H1 (cell line): ENCODE measurements around the gene SLAIN2. TPM values are rescaled to one million over a fixed set of nuclear protein-coding genes. Genes with fewer than 3 reads are reported as not detected.

Source experiments
- CTCF ChIA-PET: fragments of 300-600 bp; sonication (Branson Sonifier 250); formaldehyde crosslinking; loops from one replicate; lab custom pipeline; 2021; ENCODE audit not compliant: partially characterized antibody; lab: Charles Lee
- POLR2A ChIA-PET: fragments of 300-600 bp; sonication (Branson Sonifier 250); formaldehyde crosslinking; loops from one replicate; lab custom pipeline; 2021; ENCODE audit warnings: inconsistent platforms; ENCODE audit not compliant: partially characterized antibody; lab: Charles Lee
- DNase-seq, 2 experiments: peaks; one replicate each; pipeline versions ENCODE4 v3.0.0 to v3.0.0-alpha.2; 2010 to 2022; ENCODE audit warnings: low spot score in 2 of 2, low read depth in 1 of 2, mixed read lengths in 1 of 2
- FAIRE-seq: peaks from 2 replicates; lab custom pipeline; 2011; peaks lifted over from hg19 to GRCh38; lab: Jason Lieb, UNC
- H2AFZ ChIP-seq: 2 replicates; pipeline ENCODE4 v1.8.1; 2012; ENCODE audit warnings: low read length, inconsistent platforms
- H2AK5ac ChIP-seq: 2 replicates; pipeline ENCODE4 v1.6.1; 2013; ENCODE audit warnings: low read depth, low read length
- H2BK120ac ChIP-seq: replicated peaks from 2 replicates; pipeline ENCODE3; 2013; ENCODE audit warnings: low read depth, low read length, inconsistent platforms
- H2BK12ac ChIP-seq: 2 replicates; pipeline ENCODE4 v1.6.1; 2013; ENCODE audit warnings: low read depth, low read length
- H2BK15ac ChIP-seq: 2 replicates; pipeline ENCODE4 v1.6.1; 2013; ENCODE audit warnings: low read length
- H2BK20ac ChIP-seq: 2 replicates; pipeline ENCODE4 v1.6.1; 2013; ENCODE audit warnings: low read length
- H2BK5ac ChIP-seq: 2 replicates; pipeline ENCODE4 v1.6.1; 2013; ENCODE audit warnings: low read depth, low read length
- H3K14ac ChIP-seq: 2 replicates; pipeline ENCODE4 v1.6.1; 2013; ENCODE audit warnings: inconsistent platforms; ENCODE audit not compliant: insufficient read length
- H3K18ac ChIP-seq: 2 replicates; pipeline ENCODE4 v1.6.1; 2013; ENCODE audit warnings: low read length; ENCODE audit errors: extremely low read depth
- H3K23ac ChIP-seq: 2 replicates; pipeline ENCODE4 v1.6.1; 2013; ENCODE audit warnings: inconsistent platforms; ENCODE audit not compliant: insufficient read length
- H3K23me2 ChIP-seq: 2 replicates; pipeline ENCODE4 v1.6.1; 2013; ENCODE audit warnings: low read depth, low read length
- H3K27ac ChIP-seq: 2 replicates; pipeline ENCODE4 v1.6.1; 2011; ENCODE audit warnings: low read depth, low read length, inconsistent platforms
- H3K27me3 ChIP-seq, 4 experiments: replicated peaks in 1 of 4; 1 replicate in 1 of 4; 2 replicates in 3 of 4; pipeline versions ENCODE4 v1.6.1 to v1.8.1; 2011 to 2013; ENCODE audit warnings: low read length in 3 of 4, mild to moderate bottlenecking in 3 of 4, inconsistent platforms in 2 of 4, mixed read lengths in 2 of 4, moderate library complexity in 1 of 4; ENCODE audit not compliant: control insufficient read depth in 3 of 4, insufficient read depth in 3 of 4; ENCODE audit errors: extremely low read depth in 1 of 4
- H3K36me3 ChIP-seq, 4 experiments: 2 replicates each; pipeline versions ENCODE4 v1.6.1 to v1.8.1; 2011 to 2013; ENCODE audit warnings: mild to moderate bottlenecking in 4 of 4, low read length in 3 of 4, moderate library complexity in 2 of 4, control low read depth in 1 of 4, inconsistent platforms in 1 of 4; ENCODE audit not compliant: insufficient read depth in 4 of 4, control insufficient read depth in 2 of 4
- H3K4ac ChIP-seq: replicated peaks from 2 replicates; pipeline ENCODE3; 2013; ENCODE audit warnings: low read length, low read depth, mixed read lengths, inconsistent platforms; ENCODE audit not compliant: insufficient read length
- H3K4me1 ChIP-seq, 4 experiments: replicated peaks in 1 of 4; 1 replicate in 1 of 4; 2 replicates in 3 of 4; pipeline versions ENCODE4 v1.6.1 to v1.8.1; 2011 to 2013; ENCODE audit warnings: low read length in 3 of 4, inconsistent platforms in 2 of 4, mixed read lengths in 1 of 4; ENCODE audit not compliant: insufficient read depth in 4 of 4, control insufficient read depth in 3 of 4
- H3K4me2 ChIP-seq, 2 experiments: 2 replicates each; pipeline versions ENCODE4 v1.6.1 to v1.8.1; 2011 to 2013; ENCODE audit warnings: low read depth in 2 of 2, low read length in 2 of 2, control low read depth in 1 of 2, inconsistent platforms in 1 of 2, mild to moderate bottlenecking in 1 of 2; ENCODE audit not compliant: insufficient read depth in 1 of 2
- H3K4me3 ChIP-seq, 4 experiments: fragments of 200-600, 300-600 bp in 1 of 4; sonication (generic), shearing (Covaris generic), sonication (Bioruptor Twin) in 1 of 4; 2 replicates each; pipeline versions ENCODE4 v1.5.1 to v1.8.1; 2011 to 2016; ENCODE audit warnings: low read length in 4 of 4, low read depth in 3 of 4, control low read depth in 2 of 4, inconsistent platforms in 2 of 4, mild to moderate bottlenecking in 2 of 4, mixed read lengths in 1 of 4, moderate library complexity in 1 of 4; ENCODE audit not compliant: insufficient read depth in 2 of 4; ENCODE audit errors: extremely low read depth in 1 of 4
- H3K56ac ChIP-seq: replicated peaks from 2 replicates; pipeline ENCODE3; 2013; ENCODE audit warnings: low read depth, mild to moderate bottlenecking, mixed read lengths, low read length, inconsistent platforms; ENCODE audit not compliant: insufficient read length
- H3K79me1 ChIP-seq: 2 replicates; pipeline ENCODE4 v1.6.1; 2013; ENCODE audit warnings: low read depth, low read length, control low read depth
- H3K79me2 ChIP-seq, 2 experiments: 2 replicates each; pipeline versions ENCODE4 v1.6.1 to v1.8.1; 2012 to 2013; ENCODE audit warnings: low read length in 2 of 2, mild to moderate bottlenecking in 2 of 2, inconsistent platforms in 1 of 2; ENCODE audit not compliant: insufficient read depth in 2 of 2, control insufficient read depth in 1 of 2
- H3K9ac ChIP-seq, 4 experiments: replicated peaks in 1 of 4; 1 replicate in 1 of 4; 2 replicates in 3 of 4; pipeline versions ENCODE4 v1.6.1 to v1.8.1; 2011 to 2013; ENCODE audit warnings: low read depth in 3 of 4, low read length in 3 of 4, control low read depth in 2 of 4, mild to moderate bottlenecking in 2 of 4, moderate library complexity in 2 of 4, inconsistent platforms in 1 of 4; ENCODE audit errors: extremely low read depth in 1 of 4
- H3K9me3 ChIP-seq, 2 experiments: 2 replicates each; pipeline versions ENCODE4 v1.6.1 to v1.8.1; 2012 to 2013; ENCODE audit warnings: mild to moderate bottlenecking in 2 of 2, moderate library complexity in 2 of 2, control low read depth in 1 of 2, inconsistent platforms in 1 of 2, low read depth in 1 of 2, low read length in 1 of 2, mixed read lengths in 1 of 2; ENCODE audit not compliant: insufficient read depth in 2 of 2
- H4K20me1 ChIP-seq, 2 experiments: replicated peaks in 1 of 2; 2 replicates each; pipeline versions ENCODE3 to v1.8.1; 2011 to 2013; ENCODE audit warnings: inconsistent platforms in 2 of 2, low read length in 2 of 2, mild to moderate bottlenecking in 1 of 2; ENCODE audit not compliant: insufficient read depth in 2 of 2, control insufficient read depth in 1 of 2
- H4K5ac ChIP-seq: 2 replicates; pipeline ENCODE4 v1.6.1; 2013; ENCODE audit warnings: low read length, low read depth, mixed read lengths, inconsistent platforms; ENCODE audit not compliant: insufficient read length
- H4K8ac ChIP-seq: 2 replicates; pipeline ENCODE4 v1.8.0; 2013; ENCODE audit warnings: mild to moderate bottlenecking, moderate library complexity, low read length, inconsistent platforms; ENCODE audit not compliant: insufficient read depth; ENCODE audit errors: extremely low read depth
- H4K91ac ChIP-seq: replicated peaks from 2 replicates; pipeline ENCODE3; 2013; ENCODE audit warnings: low read length, mixed read lengths, inconsistent platforms; ENCODE audit not compliant: insufficient read length
- WGBS, 2 experiments: shearing (Covaris generic) in 1 of 2; methylation state at CpG; one replicate each; pipeline versions ENCODE4 v1.1.6 to v1.1.7; 2013 to 2015; ENCODE audit warnings: low lambda C conversion rate in 2 of 2, mixed read lengths in 2 of 2, inconsistent platforms in 1 of 2, low coverage in 1 of 2, missing lambda C conversion rate in 1 of 2; ENCODE audit not compliant: insufficient replicate concordance in 2 of 2, insufficient coverage in 1 of 2, insufficient read length in 1 of 2; ENCODE audit errors: extremely low coverage in 1 of 2, missing lambda C conversion rate in 1 of 2; 5-methylcytosine and 5-hydroxymethylcytosine counted together
- polyA plus RNA-seq, 7 experiments: library from polyadenylated mRNA; depleted of rRNA in 3 of 7; stranded (reverse) in 5 of 7; unstranded in 2 of 7; fragments of >200 nt in 5 of 7; fragments of 200-250 nt in 2 of 7; gene quantifications; 1 replicate in 5 of 7; 2 replicates in 1 of 7; 4 replicates in 1 of 7; pipeline versions ENCODE4 v1.2.1 to v1.2.3, GENCODE V29; 2011 to 2013; ENCODE audit warnings: missing spikeins in 2 of 7, mixed read lengths in 2 of 7
- total RNA-seq: library from RNA; stranded (reverse); fragmentation: NEBNext Ultra II Directional; extraction: Animal tissue kit (Norgen Biotek cat#: 25700); gene quantifications from 2 replicates; pipeline ENCODE4 v1.2.1, GENCODE V29; 2021

SLAIN2 gene
- total and polyA plus RNA-seq, 2 of the 8 experiments (the other 6 are each of a cell fraction or from before 2014, with no cell fraction given), result 8.2 to 40.0 TPM

DNA sequence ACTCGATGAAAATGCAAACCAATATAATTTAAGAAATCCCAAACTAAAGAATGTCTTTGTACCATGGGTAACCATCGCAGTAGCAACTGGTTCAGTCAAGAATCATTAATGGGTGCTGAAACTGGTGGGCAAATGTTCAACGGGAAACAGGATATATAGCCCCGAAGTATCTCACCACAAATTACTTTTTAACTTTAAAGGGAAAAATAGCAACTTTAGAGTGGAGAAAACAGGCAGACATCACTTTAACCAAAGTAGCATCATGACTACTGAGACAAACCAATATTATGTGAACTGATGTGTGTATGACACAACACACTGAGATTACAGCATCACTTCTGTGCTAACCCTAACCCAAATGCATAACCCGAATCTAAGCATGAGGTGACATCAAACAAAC is 33.8 kb upstream of the SLAIN2 start:
- no peak overlapping the region for H3K18ac ChIP-seq
- no peak overlapping the region for H2BK20ac ChIP-seq
- no peak overlapping the region for H2BK12ac ChIP-seq
- no peak overlapping the region for H3K23ac ChIP-seq
- H3K79me1 ChIP-seq, result no peaks in the 10 kb centered on the region
- H3K4me2 ChIP-seq, result no peak overlapping the region
- no peaks in the 10 kb centered on the region for H3K9me3 ChIP-seq
- H3K36me3 ChIP-seq, result no peaks in the 10 kb centered on the region
- H2AFZ ChIP-seq, result no peak overlapping the region
- DNase-seq (no peak), FAIRE-seq (no peak)
- H3K4ac ChIP-seq, result no peak overlapping the region
- H4K8ac ChIP-seq, result no peak overlapping the region
- H3K14ac ChIP-seq, result no peak overlapping the region
- no peak overlapping the region for H2AK5ac ChIP-seq
- H3K56ac ChIP-seq, result no peak overlapping the region
- 93% methylated on average over 5 of the region's 5 CpGs; no CpG with 5 or more reads in 1 of the 2 experiments for WGBS, 2 experiments
- H4K91ac ChIP-seq, result no peak overlapping the region
- CTCF ChIA-PET, result interaction anchor here (0.7 to 1.4 kb wide), 2 partner anchors 8 to 16 kb away, joined by 3 read pairs; no protein-coding TSS in a partner anchor
- no peaks in the 10 kb centered on the region for H4K20me1 ChIP-seq
- no peaks in the 10 kb centered on the region for H3K79me2 ChIP-seq
- H3K9ac ChIP-seq, result no peak overlapping the region
- H3K27ac ChIP-seq, result no peak overlapping the region
- H2BK5ac ChIP-seq, result no peak overlapping the region
- H3K23me2 ChIP-seq, result no peaks in the 10 kb centered on the region
- no peak overlapping the region for H2BK15ac ChIP-seq
- H4K5ac ChIP-seq, result no peak overlapping the region
- POLR2A ChIA-PET, result no interaction called here
- H3K4me1 ChIP-seq, result no peaks in the 10 kb centered on the region
- no peak overlapping the region for H2BK120ac ChIP-seq
- H3K27me3 ChIP-seq, result no peaks in the 10 kb centered on the region
- H3K4me3 ChIP-seq, result no peak overlapping the region
